GM18858 (cell line): ENCODE measurements around the gene EPOP.

Source experiments
- ATAC-seq: cut with Tn5 transposase; IDR thresholded peaks from one replicate; pipeline ENCODE4 v1.9.1; 2021; ENCODE audit not compliant: unreplicated experiment

The EPOP gene

GRCh38 chr17:38705803-38706504, 31.2 kb upstream of the EPOP start:
- no peak for ATAC-seq

DNA sequence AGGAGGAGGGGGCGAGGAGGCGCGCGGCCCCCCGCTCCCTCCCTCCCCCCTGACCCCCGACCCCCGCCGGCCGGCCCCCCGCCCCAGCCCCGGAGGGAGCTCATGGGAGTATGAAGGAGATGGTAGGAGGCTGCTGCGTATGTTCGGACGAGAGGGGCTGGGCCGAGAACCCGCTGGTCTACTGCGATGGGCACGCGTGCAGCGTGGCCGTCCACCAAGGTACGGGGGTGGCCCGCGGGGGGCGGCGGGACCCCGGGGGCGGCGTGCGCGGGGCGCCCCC, 30.7 kb upstream of the EPOP start:
- no peak for ATAC-seq

DNA sequence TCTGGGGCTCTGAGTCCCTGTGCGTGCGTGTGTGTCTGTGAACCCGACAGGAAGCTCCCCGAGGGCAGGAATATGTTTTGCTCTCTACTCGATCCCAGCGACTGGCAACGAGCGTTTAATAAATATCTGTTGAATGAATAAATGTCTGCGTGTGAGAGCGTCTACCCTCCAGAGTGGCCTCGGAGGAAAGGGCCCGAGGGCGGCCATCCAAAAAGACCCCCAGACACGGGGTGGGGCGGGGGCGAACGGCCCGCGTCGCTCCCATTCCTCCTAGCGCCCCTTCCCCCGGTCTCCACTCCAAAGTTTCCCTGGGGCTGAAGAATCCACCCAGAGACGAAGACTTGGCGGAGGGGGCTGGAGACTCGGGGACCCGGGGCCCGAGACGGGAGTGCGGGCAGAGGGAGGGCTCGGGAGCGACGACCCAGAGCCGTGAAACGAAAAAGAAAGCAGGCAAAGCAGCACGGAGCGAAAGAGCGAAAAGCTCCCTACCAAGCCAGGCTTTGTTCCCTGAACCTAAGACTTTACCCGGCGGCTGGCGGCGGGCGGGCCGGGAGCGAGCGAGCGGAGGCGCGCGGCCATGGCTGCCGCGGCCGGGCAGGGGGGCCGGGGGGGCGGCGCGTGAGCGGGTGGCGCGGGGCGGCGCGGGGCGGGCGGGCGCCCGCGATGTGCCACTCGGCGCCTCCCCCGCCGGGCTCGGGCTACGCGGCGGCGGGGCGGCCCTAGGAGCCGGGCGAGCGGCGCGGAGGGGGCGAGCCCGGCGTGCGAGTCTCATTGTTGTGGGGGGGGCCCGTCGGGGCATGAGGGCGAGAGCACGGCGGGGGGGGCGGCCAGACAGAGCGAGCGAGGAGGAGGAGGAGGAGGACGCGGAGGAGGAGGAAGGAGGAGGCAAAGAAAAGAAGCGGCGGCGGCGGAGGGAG, 30.1 kb upstream of the EPOP start, which contains the start of gene MLLT6:
Gene MLLT6 (plus strand): TSS at position 668 of the 917 bp plus-strand sequence. CDS start 360 bp downstream, outside the sequence.
- ATAC-seq, result no peak

DNA sequence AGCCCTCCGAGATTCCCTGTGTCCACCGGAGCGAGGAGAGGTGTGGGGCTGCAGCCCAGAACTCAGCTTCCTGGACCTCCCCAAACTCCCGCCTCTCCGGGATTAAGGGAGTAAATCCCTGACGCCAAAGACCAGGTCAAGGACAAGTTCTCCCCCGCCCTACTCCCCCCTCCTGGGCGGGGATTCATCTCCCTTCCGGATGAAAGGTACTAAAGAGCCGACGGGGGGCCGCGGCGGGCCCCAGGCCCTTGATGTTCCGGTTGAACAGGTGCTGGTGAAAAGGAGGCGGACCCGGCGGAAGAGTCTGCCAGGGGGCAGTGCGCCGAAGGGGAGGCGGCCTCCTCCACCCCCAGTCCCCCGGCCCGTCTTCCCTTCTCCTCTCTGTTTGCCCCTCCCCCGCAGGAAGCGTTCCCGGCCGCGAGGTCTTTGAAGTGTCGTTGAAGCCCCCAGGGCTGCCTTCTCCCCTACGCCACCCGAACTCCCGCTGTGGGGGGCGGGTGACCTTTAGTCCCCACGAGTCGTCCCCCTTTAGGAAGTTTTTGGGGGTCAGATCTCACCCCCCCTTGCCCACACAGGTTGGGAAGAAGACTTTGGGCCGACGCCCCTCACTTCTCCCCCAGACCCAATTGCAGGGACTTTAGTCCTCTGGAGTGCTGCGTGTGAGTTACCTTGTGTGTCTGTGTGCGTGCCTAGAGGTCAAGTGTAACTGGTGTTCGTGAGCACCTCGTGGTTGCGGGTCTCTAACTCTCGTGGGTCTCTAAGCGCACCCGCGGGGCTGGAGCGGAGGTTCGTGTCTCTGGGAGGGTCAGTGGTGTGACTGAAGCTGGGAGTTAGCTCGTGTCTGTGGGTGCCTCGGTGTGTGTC, 29.2 kb upstream of the EPOP start:
- ATAC-seq, result no peak

- ATAC-seq, result no peak
These were observed 28.4 kb upstream of the EPOP start for GRCh38 chr17:38702916-38703741.

GRCh38 chr17:38702166-38702915, 27.6 kb upstream of the EPOP start:
- no peak for ATAC-seq

DNA sequence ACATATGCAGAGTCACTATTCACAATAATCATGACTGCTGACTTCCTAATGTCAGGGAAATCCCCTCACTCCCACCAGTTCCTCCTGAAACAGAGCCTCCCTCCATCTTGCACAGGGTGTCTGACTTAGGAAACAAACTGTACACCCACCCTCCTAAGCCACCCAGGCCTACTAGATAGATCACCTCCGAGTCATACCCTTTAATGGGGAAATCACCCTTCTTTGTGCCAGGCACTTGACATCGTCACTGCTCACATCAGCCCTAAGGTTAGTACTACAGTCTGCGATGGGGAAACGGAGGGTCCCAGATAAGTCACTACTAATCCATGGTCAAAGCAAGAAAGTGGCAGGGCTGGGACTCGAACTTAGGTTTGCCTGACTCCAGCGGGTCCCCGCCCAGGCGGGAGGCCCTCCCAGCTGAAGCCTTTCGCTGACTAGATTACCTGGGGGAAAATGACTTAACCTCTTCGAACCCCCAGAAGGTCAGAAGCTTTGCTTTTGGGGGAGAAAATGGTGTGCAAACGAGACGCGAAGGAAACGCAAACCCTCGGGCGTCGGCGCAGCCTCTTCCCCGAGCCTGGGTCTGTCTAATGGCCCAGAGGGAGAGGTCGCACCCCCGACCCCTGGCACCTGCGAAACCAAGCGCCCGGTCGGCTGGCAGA, 26.9 kb upstream of the EPOP start:
- ATAC-seq, result no peak

- ATAC-seq, result no peak
These were observed 24.0 kb upstream of the EPOP start for GRCh38 chr17:38698760-38699159.

- no peak for ATAC-seq
These were observed 22.5 kb upstream of the EPOP start for GRCh38 chr17:38697061-38697820.

DNA sequence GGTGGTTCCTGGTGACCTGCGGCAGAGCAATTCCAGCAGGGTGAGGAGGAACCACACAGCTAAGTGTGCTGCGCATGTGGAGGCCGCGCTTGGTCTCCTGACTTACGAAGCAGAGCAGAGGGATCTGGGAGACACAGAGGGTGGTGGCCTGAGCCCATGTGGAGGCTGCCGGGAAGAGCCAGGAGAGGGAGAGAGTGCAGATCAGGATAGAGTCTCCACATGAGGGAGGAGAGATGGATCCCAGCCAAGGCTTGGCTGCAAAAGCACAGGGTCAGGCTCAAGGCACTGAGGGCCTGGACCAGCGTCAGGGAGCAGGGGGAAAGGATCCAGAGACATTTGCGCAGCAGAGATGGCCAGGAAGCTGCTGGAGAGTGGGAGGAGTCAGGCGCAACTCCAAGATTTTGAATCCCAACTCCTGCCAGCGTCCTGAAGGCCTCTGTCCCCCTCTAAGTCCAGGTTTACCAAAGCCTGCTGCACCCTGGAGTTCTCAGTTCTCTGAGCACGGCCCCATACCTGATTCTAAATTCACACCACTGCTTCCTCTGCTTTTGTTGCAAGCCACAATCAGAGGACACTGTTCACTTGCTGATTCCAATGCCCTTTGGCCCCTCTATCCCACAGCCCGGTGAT, 19.1 kb upstream of the EPOP start:
- no peak for ATAC-seq

DNA sequence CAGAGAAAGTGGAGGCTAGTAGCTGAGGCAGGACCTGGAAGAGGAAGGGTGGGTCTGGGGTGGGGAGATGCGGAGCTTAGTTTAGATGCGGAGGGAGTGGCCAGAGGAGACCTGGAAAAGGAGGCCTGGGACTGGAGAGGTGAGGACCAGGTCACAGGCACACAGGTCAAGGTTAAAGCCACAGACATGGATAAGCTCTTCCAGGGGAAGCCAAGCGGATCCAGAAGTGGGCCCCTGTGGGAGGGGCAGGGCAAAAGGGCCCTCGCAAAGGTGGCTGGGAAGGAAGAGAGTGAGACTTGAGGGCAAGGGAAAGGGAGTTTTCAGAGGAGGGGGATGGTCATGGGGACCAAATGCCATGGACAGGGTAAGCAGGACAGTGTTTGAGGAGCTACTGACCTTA, 16.4 kb upstream of the EPOP start:
- ATAC-seq, result no peak

DNA sequence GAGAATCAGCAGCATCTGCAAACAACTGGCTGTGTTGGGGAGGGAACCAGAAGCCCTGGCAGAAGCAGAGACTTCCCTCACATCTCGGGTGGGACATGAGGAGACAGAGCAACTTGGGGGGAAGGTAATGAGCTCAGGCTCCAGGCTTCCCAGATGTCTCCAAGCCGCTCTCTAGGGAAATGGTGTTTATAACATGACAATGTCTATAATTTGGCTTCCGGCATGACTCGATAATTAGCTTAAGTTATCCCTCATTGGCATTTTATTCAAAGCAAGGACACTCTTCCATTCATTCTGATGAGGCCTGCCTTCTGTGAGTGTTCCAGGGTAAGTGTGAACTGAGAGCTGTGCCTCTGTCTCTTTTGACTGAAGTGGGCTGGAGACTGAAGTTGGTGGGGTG, 15.6 kb upstream of the EPOP start:
- no peak for ATAC-seq

DNA sequence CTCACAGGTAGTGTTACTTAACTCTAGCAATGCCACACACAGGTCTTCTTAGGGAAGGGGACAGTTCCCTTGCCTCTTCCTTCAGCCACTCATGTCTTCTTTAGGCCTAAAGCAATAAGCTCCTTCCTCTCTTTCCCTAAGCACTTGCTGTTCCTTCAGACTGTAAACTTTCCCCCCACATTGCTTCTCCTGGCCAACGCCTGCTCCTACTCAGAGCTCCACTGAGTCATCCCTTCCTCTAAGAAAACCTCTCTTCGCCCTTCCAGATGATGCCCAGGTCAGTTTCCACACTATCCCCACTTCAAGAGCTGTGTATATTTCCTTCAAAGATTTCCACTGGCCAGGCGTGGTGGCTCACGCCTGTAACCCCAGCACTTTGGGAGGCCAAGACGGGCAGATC, 12.5 kb upstream of the EPOP start:
- ATAC-seq, result no peak

GRCh38 chr17:38685491-38685890, 10.7 kb upstream of the EPOP start:
- ATAC-seq, result no peak

DNA sequence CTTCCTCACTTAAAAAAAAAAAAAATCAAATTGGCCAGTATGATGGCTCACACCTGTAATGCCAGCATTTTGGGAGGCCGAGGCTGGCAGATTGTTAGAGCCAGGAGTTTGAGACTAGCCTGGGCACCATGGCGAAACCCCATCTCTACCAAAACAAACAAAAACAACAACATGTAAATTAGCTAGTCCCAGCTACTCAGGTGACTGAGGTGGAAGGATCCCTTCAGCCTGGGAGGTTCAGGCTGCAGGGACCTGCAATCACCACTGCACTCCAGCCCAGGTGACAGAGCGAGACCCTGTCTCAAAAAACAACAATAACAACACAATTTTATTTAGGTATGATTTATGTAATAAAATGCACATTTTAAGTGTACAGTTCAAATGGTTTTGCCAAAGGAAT, 6.3 kb upstream of the EPOP start:
- no peak for ATAC-seq

DNA sequence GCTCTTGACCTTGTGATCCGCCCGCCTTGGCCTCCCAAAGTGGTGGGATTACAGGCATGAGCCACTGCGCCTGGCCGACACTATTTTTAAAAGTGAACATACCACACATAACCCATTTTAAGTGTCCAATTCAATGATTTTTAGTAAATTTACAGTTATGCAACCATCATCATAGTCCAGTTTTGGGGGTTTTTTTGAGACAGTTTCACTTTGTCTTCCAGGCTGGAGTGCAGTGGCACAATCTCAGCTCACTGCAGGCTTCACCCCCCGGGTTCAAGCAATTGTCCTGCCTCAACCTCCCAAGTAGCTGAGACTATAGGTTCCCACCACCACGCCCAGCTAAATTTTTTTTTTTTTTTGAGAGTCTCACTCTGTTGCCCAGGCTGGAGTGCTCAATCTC, 3.1 kb upstream of the EPOP start:
- no peak for ATAC-seq

- ATAC-seq, result no peak
These were observed 2.1 kb upstream of the EPOP start for GRCh38 chr17:38676706-38677504.
